Upper lobe of left lung (tissue), 6 donors: ENCODE data around the gene RGL1. TPM values are rescaled to one million over a fixed set of nuclear protein-coding genes. Genes with fewer than 3 reads are reported as not detected.
A peak's percentile ranks its signal among the peaks of the same experiment; 100 is the strongest.

Experiments used
- ATAC-seq, 2 donors: fragments of 200-7000 bp; cut with Tn5 transposase; one replicate each; pipeline ENCODE4 v1.9.1; 2022; ENCODE audit warnings: mild to moderate bottlenecking in 2 of 2, moderate library complexity in 2 of 2; ENCODE audit not compliant: low FRiP score in 2 of 2
- DNase-seq, 2 donors: peaks; one replicate each; pipeline ENCODE4 v3.0.0-alpha.2; 2019 to 2020
- H3K27ac ChIP-seq, 4 donors: fragments of 200-600 bp; sonication (generic); one replicate each; pipeline ENCODE4 v1.5.1; 2016 to 2019
- H3K27me3 ChIP-seq, 4 donors: fragments of 200-600 bp; sonication (generic); one replicate each; pipeline ENCODE4 v1.5.1; 2017 to 2019
- H3K36me3 ChIP-seq, 4 donors: fragments of 200-600 bp; sonication (generic); one replicate each; pipeline ENCODE4 v1.5.1; 2016 to 2019
- H3K4me1 ChIP-seq, 4 donors: fragments of 200-600 bp; sonication (generic); one replicate each; pipeline ENCODE4 v1.5.1; 2018 to 2019
- H3K4me3 ChIP-seq, 4 donors: fragments of 200-600 bp; sonication (generic); one replicate each; pipeline ENCODE4 v1.5.1; 2017 to 2019; ENCODE audit warnings: mild to moderate bottlenecking in 2 of 4, moderate library complexity in 1 of 4
- H3K9me3 ChIP-seq, 4 donors: fragments of 200-600 bp; sonication (generic); one replicate each; pipeline ENCODE4 v1.5.1; 2018 to 2019
- CTCF ChIP-seq, 6 experiments: fragments of 450-650 bp in 4 of 6; fragments of 200-600 bp in 2 of 6; sonication (generic) in 2 of 6; IDR thresholded peaks; one replicate each; pipeline ENCODE4 v1.5.1; 2016 to 2019; ENCODE audit warnings: antibody characterized with exemption in 6 of 6
- EP300 ChIP-seq, 4 donors: sonication (generic); formaldehyde crosslinking; IDR thresholded peaks; one replicate each; pipeline ENCODE4 v1.5.1; 2017; ENCODE audit warnings: antibody characterized with exemption in 4 of 4, control low read depth in 2 of 4
- POLR2A ChIP-seq, 4 donors: fragments of 450-650 bp; IDR thresholded peaks; one replicate each; pipeline ENCODE4 v1.5.1; 2016 to 2017; ENCODE audit warnings: antibody characterized with exemption in 4 of 4, mild to moderate bottlenecking in 2 of 4
- POLR2AphosphoS5 ChIP-seq, 2 donors: sonication (generic); formaldehyde crosslinking; IDR thresholded peaks; one replicate each; pipeline ENCODE4 v1.5.1; 2017; ENCODE audit warnings: antibody characterized with exemption in 2 of 2
- WGBS, 2 donors: methylation state at CpG; one replicate each; pipeline ENCODE4 v1.1.5; 2017 to 2018; 5-methylcytosine and 5-hydroxymethylcytosine counted together
- total RNA-seq, 6 donors: library from RNA; depleted of rRNA in 4 of 6; stranded (reverse); fragments of >200 nt in 4 of 6; gene quantifications; one replicate each; pipeline versions ENCODE4 v1.1.0 to v1.2.1, GENCODE V29; 2016 to 2021
- donor health status: DM: no; HTN: no; CAD: no; lungs with moderate emphysema.
- donor health status: DM: no; HTN: yes; CAD: no; lungs with severe emphysema.

The RGL1 gene
- total RNA-seq, 6 donors from 2014 or later: 24.1 to 38.9 (median 26.7) TPM

DNA sequence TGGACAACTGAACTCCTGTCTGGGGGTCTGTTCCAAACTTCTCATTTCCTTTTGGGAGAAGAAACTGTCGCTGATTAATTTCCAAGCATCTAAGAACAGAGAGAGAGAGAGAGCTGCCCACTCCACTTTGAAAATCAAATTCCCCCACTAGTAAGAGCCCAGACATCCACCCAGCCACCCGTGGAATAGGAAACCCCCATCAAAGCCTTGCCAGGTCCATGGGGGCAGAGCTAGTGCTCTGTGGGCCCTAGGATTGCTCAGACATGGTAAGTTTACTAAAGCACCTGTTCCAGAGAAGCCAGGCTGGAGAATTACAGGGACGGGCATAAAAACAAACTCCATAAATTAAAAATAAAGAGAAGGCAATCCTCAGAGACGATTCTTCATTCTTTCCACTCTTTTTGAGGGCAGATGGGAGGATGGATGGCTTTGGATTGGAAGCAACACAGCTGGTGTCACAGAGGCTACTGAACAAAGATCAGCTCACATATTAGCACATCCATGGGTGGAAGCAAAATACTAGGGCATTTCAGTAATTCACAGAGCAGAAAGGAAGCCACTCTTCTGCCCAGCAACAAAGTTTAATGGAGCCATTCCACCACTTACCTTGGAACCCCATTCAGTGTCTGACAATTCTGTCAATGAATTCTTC lies 128.7 kb downstream of the RGL1 start:
- ATAC-seq (no peak), DNase-seq (no peak)
- no peak for TF ChIP-seq POLR2A (IDR thresholded peaks at IDR 0.05)
- no peak for TF ChIP-seq POLR2AphosphoS5 (IDR thresholded peaks at IDR 0.05)
- TF ChIP-seq EP300 (IDR thresholded peaks at IDR 0.05): no peak
- no peak for TF ChIP-seq CTCF (IDR thresholded peaks at IDR 0.05)
- no peaks in the 10 kb centered on the region for H3K4me1 ChIP-seq
- H3K36me3 ChIP-seq: no peaks in the 10 kb centered on the region
- H3K4me3 ChIP-seq: no peak overlapping the region
- H3K27ac ChIP-seq: no peak overlapping the region
- WGBS, 2 donors: 77 to 81% methylated on average over 4 of the region's 4 CpGs
- no peaks in the 10 kb centered on the region for H3K9me3 ChIP-seq
- no peaks in the 10 kb centered on the region for H3K27me3 ChIP-seq

- WGBS, 2 donors: 56 to 57% methylated on average over 6 of the region's 6 CpGs
- no peak for TF ChIP-seq POLR2AphosphoS5 (IDR thresholded peaks at IDR 0.05)
- TF ChIP-seq EP300 (IDR thresholded peaks at IDR 0.05): no peak
- no peak for TF ChIP-seq CTCF (IDR thresholded peaks at IDR 0.05)
- TF ChIP-seq POLR2A (IDR thresholded peaks at IDR 0.05): no peak
These were observed 129.4 kb downstream of the RGL1 start for GRCh38 chr1:183934314-183934713.

DNA sequence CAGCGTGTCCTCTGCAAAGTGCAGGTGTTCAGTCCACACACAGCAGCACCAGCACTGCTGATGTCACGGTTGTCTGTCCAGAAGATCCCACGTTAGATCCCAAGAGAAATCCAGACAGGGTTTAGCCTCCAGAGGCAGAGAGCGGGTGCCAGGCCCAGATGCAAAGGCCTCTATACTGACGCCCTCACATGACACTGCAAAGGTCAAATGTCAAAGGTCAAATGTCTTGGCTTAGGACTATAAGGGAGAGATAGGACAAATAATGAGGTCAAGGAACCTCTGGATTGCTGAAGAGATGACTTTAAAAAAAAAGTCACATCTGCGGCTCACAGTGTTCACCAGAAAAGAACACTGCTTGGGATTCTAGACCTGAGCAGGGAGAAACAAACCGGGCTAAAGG lies 131.1 kb downstream of the RGL1 start:
- Histone ChIP-seq H3K4me1 (no peaks in the 10 kb centered on the region), H3K9me3 (no peaks in the 10 kb centered on the region), H3K27me3 (no peaks in the 10 kb centered on the region), H3K27ac (no peak overlapping the region), H3K36me3 (no peaks in the 10 kb centered on the region), H3K4me3 (no peak overlapping the region)
- ATAC-seq: no peak
- TF ChIP-seq CTCF (IDR thresholded peaks at IDR 0.05) (no peak), POLR2A (IDR thresholded peaks at IDR 0.05) (no peak), EP300 (IDR thresholded peaks at IDR 0.05) (no peak), POLR2AphosphoS5 (IDR thresholded peaks at IDR 0.05) (no peak)
- WGBS, 2 donors: 90 to 92% methylated on average over 7 of the region's 7 CpGs
- DNase-seq: no peak

More at GRCh38 chr1:183934314-183934713, 129.4 kb downstream of the RGL1 start:
- Histone ChIP-seq H3K9me3 (no peaks in the 10 kb centered on the region), H3K27me3 (no peaks in the 10 kb centered on the region), H3K27ac (no peak overlapping the region), H3K4me3 (no peak overlapping the region), H3K36me3 (no peaks in the 10 kb centered on the region), H3K4me1 (no peaks in the 10 kb centered on the region)
- ATAC-seq (no peak), DNase-seq (no peak)

DNA sequence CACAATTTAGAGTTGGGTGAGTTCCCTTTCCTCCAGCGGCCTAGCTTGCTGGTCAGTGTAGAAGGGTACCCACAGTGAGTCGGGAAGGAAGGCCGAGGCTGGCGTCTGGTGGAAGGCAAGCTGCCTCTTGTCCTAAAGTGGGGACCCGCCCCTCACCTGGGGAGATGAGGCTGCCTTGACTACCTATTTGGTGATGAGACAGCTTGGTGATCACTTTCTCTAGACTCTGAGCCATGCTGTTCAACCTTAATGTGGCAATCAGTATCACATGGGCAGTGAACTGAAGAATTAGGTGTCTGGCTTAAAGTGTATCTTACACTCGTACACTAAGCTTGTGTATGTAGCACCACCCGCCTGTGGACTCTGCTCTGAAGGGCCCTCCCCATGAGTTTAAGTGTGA lies 131.9 kb downstream of the RGL1 start:
- Histone ChIP-seq H3K27ac (no peak overlapping the region), H3K9me3 (no peaks in the 10 kb centered on the region), H3K4me3 (no peak overlapping the region), H3K27me3 (no peaks in the 10 kb centered on the region), H3K36me3 (no peaks in the 10 kb centered on the region), H3K4me1 (no peaks in the 10 kb centered on the region)
- WGBS, 2 donors: 74 to 76% methylated on average over 5 to 7 of the region's 7 CpGs
- DNase-seq (no peak), ATAC-seq (no peak)
- no peak for TF ChIP-seq POLR2AphosphoS5 (IDR thresholded peaks at IDR 0.05)
- no peak for TF ChIP-seq POLR2A (IDR thresholded peaks at IDR 0.05)
- no peak for TF ChIP-seq EP300 (IDR thresholded peaks at IDR 0.05)
- no peak for TF ChIP-seq CTCF (IDR thresholded peaks at IDR 0.05)

GRCh38 chr1:183937611-183938010 lies 132.7 kb downstream of the RGL1 start:
- DNase-seq: peak in 1 of 2 donors; percentile 22
- TF ChIP-seq POLR2A (IDR thresholded peaks at IDR 0.05): no peak
- no peak for TF ChIP-seq EP300 (IDR thresholded peaks at IDR 0.05)
- H3K27ac ChIP-seq: no peak overlapping the region
- H3K36me3 ChIP-seq: no peaks in the 10 kb centered on the region
- H3K4me3 ChIP-seq: no peak overlapping the region
- no peaks in the 10 kb centered on the region for H3K9me3 ChIP-seq
- ATAC-seq: no peak
- H3K27me3 ChIP-seq: no peaks in the 10 kb centered on the region
- H3K4me1 ChIP-seq: no peaks in the 10 kb centered on the region
- WGBS, 2 donors: 84 to 95% methylated on average over 11 of the region's 11 CpGs
